Measurements from ENCODE around the gene CLN3. TPM values are rescaled to one million over a fixed set of nuclear protein-coding genes. Genes with fewer than 3 reads are reported as not detected.
"Not testable (repeated sequence)": the region's sequence is repeated elsewhere in the genome, so short reads cannot be mapped to it uniquely, and the experiment has no call there.

CLN3 gene
- 14.6 TPM for total RNA-seq

DNA sequence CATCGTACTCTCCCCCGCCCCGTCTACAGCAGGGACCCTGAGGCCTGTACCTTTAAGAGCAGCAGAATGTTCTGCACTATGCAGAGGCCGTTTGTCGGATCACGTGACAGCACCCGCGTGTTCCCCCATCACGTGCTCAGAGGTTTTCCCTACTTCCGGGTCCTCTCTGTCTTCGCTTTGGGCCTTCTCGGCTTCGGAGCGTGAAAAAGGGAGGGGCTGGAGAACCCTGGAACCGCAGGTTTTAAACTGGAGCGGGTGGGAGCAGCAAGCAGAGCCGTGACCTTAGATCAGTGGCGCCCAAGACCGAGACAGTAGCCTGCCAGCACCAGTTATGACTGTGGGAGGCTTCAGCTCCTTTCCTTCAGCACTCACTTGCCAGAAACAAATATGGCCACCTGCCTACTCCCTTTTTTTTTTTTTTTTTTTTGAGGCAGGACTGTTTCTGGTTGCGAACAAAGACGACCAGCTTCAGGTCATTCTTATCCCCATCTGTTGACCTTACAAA, at the start of gene CLN3:
TSS of gene CLN3 (minus strand) at position 105 of the 505 bp plus-strand sequence. CDS start 315 bp downstream, outside the sequence.
- DNase-seq = peak; percentile 94

DNA sequence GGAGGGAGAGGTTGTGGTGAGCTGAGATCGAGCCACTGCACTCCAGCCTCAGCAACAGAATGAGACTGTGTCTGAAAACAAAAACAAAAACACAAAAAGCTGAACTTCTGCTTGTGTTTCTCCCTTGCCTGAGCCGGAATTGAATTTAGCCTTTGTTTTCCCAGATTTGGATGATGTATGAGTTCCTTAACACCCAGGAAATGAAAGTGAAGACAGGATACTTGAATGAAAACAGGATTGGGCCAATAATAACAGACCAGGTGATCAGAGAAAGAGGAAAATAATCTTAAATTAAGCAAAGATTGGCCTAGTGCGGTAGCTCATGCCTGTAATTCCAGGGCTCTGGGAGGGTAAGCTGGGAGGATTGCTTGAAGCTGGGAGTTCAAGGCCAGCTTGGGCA, 48.5 kb upstream of the CLN3 start:
- DNase-seq = no peak

GRCh38 chr16:28538733-28539596, 47.1 kb upstream of the CLN3 start, which contains the start of gene NUPR1:
Gene NUPR1 (minus strand): TSS chr16:28538974. CDS start chr16:28538907, 67 bp downstream.
- peak; percentile 85 for DNase-seq

DNA sequence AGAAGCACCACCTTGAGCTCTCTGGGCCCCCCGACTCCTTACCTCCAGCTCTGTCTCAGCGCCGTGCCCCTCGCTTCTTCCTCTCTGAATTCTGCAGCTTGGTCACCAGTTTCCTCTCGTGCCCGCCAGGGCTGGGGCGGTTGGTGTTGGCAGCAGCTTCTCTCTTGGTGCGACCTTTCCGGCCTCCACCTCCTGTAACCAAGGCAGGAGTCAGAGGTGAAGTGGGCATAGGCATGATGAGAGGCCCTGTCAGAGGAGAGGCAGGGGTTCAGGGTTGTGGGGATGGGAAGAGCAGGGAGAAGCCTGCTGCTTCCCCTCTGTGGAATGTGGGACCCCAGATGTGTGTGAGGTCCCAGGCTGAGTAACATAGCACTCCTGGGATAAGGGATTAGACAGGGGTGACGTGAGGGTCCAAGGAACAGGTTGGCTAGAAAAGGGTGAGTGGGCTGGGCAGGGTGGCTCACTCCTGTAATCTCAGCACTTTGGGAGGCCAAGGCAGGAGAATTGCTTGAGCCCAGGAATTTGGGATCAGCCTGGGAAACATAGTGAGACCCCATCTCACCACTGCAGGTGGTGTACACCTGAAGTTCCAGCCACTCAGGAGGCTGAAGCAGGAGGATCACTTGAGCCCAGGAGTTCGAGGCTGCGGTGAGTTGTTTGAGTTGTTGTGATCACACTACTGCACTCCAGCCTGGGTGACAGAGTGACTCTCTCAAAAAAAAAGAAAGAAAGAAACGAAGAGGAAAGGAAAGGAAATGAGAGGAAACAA, 46.3 kb upstream of the CLN3 start:
- DNase-seq = no peak

- DNase-seq = no peak
Observed at GRCh38 chr16:28537076-28537475, 45.2 kb upstream of the CLN3 start.

DNA sequence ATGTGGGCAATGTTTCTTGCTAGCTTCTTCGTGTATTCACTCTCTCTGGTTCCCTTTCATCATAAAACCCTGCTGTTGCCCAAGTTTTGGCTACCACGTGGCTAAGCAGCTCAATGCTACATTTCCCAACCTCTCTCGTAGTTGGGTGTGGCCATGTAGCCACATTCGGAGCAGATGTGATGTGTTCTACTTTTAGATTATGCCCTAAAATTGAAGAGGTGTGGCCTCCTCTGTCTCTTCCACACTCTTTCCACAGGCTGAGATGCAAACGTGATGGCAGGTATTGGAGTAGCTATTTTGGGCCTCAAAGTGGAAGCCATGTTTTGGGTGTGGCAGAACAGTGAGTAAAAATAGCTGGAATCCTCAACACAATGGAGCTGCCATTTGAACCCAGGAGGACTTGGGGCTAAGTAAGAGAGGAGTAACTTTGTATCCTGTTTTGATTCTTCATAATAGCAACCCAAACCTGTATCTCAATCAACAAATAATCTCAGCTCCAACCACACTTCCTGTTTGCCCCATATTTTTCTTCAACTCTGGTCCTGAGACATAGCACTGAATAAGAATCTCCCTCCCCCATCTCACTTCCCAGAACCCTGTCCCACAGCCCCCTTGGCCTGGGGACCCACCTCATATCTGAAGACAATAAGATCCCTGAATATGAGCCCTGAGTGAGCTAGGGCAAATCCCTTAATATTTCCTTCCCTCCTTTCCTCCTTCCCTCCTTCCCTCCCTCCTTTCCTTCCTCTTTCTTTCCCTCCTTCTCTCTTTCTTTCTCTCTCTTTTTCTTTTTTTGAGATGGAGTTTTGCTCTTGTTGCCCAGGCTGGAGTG, 42.9 kb upstream of the CLN3 start:
- DNase-seq = no peak

- DNase-seq = no peak
Observed at GRCh38 chr16:28532940-28533647, 41.2 kb upstream of the CLN3 start.

DNA sequence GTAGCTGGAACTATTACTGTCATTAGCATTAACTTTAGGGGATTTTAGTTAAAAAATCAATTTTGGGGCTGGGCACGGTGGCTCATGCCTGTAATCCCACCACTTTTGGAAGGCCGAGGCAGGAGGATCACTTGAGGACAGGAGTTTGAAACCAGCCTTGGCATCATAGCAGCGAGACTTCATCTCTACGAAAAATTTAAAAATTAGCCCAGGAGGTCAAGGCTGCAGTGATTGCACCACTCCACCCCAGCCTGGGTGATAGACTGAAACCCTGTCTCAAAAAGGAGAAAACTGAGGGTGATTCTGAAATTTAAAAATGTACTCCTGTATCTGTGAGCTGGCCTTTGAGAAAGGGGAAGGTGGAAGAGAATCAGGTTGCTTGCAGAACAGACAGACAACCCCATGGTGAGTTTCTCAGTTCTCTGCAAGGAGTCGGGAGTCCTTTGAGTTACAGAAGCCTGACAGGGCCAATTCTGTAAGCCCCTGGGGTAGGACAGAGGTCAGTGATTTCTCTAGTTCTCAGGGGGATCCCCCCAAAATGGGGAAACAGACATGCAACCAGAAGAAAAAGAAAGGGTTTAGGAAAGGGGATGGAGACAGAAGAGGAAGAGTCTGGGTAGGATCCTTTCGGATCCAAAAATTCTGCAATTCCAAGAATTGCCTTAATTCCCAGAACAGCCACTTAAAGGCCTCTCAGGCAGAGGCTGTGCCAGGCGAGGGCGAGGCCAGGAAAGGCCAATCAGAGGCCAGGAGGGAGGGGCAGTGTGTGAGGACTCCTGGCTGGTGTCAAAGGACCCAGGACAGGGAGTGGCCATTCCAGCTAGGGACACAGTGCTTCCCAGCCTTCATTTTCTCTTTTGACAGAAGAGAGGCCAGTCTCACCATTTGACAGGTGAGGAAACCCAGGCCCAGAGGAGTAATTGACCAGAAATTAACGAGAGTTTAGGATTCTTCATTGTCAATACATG, 40.2 kb upstream of the CLN3 start:
- DNase-seq = no peak

DNA sequence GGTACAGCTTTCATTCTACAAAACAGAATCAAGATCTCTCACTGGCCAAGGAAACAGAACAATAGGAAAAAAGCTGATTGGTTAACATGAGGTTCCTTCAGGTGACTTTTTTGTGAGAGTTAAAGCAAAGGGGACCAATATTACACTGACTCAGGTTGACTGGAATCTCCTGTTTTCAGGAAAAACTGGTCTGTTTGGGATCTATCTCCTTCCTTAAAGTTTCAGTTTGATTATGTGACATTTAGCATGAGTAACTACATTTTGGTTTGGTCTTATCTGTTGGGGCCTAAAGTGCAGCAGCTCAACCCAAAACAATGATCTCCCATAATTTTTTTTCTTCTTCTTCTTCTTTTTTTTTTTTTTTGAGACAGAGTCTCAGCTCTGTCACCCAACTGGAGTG, 37.2 kb upstream of the CLN3 start:
- DNase-seq = no peak

GRCh38 chr16:28528463-28528867, 36.6 kb upstream of the CLN3 start:
- no peak for DNase-seq

DNA sequence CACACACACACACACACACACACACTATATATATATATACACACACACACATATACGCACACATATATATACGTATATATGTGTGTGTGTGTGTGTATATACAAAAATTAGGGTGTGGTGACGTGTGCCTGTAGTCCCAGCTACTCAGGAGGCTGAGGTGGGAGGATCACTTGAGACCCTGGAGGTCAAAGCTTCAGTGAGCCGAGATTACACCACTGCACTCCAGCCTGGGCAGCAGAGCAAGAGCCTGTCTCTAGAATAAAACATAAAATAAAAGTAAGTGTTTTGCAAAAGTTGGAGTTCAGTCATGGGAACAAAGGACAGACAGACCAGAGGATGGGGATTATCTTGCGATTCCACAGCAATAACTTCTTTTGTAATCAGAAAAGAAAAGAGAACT, 36.1 kb upstream of the CLN3 start:
- DNase-seq = no peak

DNA sequence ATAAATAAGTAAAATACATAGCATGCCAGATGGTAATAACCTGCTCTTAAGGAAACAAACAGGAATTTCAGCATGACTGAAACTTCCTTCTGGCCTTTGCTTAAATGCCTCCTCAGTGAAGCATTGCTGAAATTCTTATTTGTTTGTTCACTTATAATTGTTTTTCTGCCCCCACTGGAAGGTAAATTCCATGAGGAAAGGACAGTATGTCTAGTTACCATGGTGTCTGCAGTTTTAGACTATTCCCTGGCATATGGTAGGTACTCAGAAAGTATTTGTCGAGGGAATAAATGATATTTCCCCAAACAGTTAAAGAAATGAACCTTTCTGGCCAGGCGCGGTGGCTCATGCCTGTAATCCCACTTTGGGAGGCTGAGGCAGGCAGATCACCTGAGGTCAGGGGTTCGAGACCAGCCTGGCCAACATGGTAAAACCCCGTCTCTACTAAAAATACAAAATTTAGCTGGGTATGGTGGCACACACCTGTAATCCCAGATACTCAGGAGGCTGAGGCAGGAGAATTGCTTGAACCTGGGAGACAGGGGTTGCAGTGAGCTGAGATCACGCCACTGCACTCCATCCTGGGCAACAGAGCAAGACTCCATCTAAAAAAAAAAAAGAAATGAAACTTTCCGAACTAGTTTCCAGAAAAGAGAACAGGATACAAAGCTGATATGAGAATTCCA, 35.4 kb upstream of the CLN3 start:
- DNase-seq = not testable (repeated sequence)

- no peak for DNase-seq
Observed at GRCh38 chr16:28526201-28527099, 34.6 kb upstream of the CLN3 start.

DNA sequence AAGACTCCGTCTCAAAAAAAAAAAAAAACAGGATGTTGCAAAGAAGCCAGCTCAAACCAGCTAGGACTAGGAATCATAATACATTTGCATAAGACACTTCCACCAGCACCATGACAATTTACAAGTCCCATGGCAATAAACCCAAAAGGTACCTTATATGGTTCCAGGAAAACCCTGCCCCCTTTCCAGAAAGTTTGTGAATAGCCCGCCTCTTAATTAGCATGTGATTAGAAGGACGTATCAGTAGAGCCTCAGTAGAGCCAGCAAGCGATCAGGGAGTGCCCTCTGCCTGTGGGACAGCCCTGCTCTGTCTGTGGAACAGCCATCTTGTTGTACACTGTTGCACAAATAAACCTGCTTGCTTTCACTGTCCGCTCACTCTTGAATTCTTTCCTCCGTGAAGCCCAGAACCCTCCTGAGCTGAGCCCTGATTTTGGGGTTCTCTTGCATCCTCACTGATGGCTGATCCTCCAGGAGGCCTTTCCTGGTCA, 32.9 kb upstream of the CLN3 start:
- DNase-seq = no peak

DNA sequence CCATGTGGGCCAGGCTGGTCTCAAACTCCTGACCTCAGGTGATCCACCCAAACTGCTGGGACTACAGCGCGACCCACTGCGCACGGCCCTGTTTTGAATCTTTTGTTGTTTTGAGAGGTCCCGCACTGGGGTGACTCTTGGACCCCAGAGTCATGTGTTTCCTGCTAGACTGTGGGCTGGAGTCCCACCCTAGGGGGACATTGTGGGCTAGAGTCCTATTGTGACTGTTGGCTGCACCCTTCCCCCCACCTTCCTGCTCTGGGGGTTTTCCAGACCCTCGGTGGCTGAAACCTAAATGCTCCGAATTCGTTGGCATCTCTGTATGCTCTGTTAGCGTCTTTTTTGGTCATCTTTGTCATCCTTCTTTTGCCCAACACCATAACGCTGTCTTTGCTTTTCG, 30.9 kb upstream of the CLN3 start:
- no peak for DNase-seq

DNA sequence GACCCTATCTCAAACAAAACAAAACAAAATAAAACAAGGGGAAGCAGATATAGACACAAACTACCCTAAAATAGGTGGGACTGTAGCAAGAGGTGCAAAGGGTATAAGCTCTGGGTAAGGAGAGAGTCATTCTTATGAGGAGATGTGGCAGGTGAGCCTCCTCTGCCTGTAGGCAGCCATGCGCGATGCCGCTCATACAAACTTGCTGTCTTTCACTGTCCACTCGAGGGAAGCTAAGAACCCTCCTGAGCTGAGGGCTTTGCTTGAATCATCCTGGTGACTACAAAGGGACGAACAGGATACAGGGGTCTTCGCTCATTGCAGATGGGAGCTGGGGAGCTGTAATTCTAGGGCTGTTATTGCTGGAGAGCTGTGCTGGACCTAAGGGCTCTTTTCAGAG, 29.6 kb upstream of the CLN3 start:
- DNase-seq = no peak

DNA sequence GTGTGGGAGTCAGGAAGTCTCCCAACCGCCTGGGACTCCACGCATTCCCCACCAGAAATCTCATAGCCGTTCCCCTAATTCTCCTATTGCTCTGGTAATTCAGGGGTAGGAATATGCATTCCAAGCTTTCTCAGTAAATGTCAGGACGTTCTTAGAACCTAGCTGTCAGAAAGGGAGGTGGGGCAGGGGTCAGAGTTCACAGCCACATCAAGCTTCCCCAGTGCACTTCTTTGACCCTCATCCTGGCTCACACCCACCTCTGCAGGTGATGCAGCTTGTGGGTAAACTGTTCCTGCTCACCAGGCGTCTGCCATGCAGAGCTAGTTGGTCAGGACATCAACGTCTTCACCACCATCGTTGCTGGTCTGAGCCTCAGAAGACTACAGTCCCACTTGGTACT, 28.8 kb upstream of the CLN3 start:
- DNase-seq = no peak

DNA sequence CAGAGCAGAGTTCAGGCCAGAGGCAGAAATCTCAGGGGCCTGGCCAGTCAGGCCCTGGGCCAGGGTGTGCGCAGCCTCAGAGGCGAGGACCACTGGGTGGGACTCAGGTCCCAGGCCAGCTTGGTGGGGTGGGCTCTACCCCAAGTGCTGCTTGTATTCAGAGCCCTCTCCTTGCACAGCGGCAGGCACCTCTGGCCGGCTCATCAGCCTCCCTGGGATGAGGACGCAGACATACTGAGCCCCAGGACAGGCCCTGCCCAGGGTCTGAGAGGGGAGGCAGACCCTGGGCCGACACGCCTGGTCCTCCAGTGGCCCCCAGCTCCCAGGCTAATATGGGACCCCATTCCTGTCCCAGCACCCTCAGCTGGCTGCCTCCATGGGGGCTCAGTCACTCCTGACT, 22.4 kb upstream of the CLN3 start:
- DNase-seq = no peak
